Measurements from ENCODE around the gene COA1. TPM values are rescaled to one million over a fixed set of nuclear protein-coding genes. Genes with fewer than 3 reads are reported as not detected.

Gene COA1
- total and polyA plus RNA-seq, 9 of the 15 experiments (the other 6 are each of a cell fraction or from before 2014, with no cell fraction given): 98.9 to 463 (median 181) TPM

- peak in 2 of 3 experiments; percentile 48 to 68 for TF ChIP-seq YY1 (IDR thresholded peaks at IDR 0.05; ENCODE audit: borderline replicate concordance in 1 of 3, control insufficient read depth in 1 of 3, extremely low read depth in 1 of 3, insufficient read depth in 3 of 3, insufficient read length in 1 of 3, insufficient replicate concordance in 2 of 3, low read depth in 1 of 3, low read length in 2 of 3)
- TF ChIP-seq CAMTA2 (CRISPR knock-in tag; conservative IDR thresholded peaks at IDR 0.05): no peak
- TF ChIP-seq, protein P1, sequence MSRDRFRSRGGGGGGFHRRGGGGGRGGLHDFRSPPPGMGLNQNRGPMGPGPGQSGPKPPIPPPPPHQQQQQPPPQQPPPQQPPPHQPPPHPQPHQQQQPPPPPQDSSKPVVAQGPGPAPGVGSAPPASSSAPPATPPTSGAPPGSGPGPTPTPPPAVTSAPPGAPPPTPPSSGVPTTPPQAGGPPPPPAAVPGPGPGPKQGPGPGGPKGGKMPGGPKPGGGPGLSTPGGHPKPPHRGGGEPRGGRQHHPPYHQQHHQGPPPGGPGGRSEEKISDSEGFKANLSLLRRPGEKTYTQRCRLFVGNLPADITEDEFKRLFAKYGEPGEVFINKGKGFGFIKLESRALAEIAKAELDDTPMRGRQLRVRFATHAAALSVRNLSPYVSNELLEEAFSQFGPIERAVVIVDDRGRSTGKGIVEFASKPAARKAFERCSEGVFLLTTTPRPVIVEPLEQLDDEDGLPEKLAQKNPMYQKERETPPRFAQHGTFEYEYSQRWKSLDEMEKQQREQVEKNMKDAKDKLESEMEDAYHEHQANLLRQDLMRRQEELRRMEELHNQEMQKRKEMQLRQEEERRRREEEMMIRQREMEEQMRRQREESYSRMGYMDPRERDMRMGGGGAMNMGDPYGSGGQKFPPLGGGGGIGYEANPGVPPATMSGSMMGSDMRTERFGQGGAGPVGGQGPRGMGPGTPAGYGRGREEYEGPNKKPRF (IDR thresholded peaks at IDR 0.05; ENCODE audit: low read depth, low read length): no peak
- no peak for TF ChIP-seq BRD4 (IDR thresholded peaks at IDR 0.05)
- no peak for TF ChIP-seq ZC3H4 (CRISPR knock-in tag; IDR thresholded peaks at IDR 0.05; ENCODE audit: borderline replicate concordance)
- no peak for TF ChIP-seq SRSF7 (optimal IDR thresholded peaks at IDR 0.05; ENCODE audit: low read depth, low read length)
- TF ChIP-seq EHMT2 (IDR thresholded peaks at IDR 0.05): no peak
- TF ChIP-seq TCF7 (IDR thresholded peaks at IDR 0.05; ENCODE audit: borderline replicate concordance): no peak; the same call in 1 of the 2 replicates
- TF ChIP-seq RBM17 (IDR thresholded peaks at IDR 0.05; ENCODE audit: borderline replicate concordance, low read depth, low read length): no peak
- peak in 1 of 2 experiments; percentile 85; a peak in 2 of 4 replicates for TF ChIP-seq ZNF639 (CRISPR knock-in tag; conservative IDR thresholded peaks at IDR 0.05 in 1 of 2, IDR thresholded peaks at IDR 0.05 in 1 of 2)
- TF ChIP-seq, protein P2, sequence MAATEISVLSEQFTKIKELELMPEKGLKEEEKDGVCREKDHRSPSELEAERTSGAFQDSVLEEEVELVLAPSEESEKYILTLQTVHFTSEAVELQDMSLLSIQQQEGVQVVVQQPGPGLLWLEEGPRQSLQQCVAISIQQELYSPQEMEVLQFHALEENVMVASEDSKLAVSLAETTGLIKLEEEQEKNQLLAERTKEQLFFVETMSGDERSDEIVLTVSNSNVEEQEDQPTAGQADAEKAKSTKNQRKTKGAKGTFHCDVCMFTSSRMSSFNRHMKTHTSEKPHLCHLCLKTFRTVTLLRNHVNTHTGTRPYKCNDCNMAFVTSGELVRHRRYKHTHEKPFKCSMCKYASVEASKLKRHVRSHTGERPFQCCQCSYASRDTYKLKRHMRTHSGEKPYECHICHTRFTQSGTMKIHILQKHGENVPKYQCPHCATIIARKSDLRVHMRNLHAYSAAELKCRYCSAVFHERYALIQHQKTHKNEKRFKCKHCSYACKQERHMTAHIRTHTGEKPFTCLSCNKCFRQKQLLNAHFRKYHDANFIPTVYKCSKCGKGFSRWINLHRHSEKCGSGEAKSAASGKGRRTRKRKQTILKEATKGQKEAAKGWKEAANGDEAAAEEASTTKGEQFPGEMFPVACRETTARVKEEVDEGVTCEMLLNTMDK (IDR thresholded peaks at IDR 0.05; ENCODE audit: borderline replicate concordance, insufficient read depth, low read depth, low read length, poor library complexity, severe bottlenecking): no peak
- TF ChIP-seq MNT (conservative IDR thresholded peaks at IDR 0.05): peak; percentile 68 to 91
- no peak for TF ChIP-seq HNRNPUL1 (IDR thresholded peaks at IDR 0.05; ENCODE audit: low read length)
- peak in 1 of 2 experiments; percentile 48; a peak in 1 of 4 replicates for TF ChIP-seq TRIM24 (IDR thresholded peaks at IDR 0.05)
- TF ChIP-seq PHB2 (IDR thresholded peaks at IDR 0.05; ENCODE audit: low read depth): no peak
- no peak for TF ChIP-seq RNF219 (CRISPR knock-in tag; IDR thresholded peaks at IDR 0.05)
- peak; percentile 80; the same call in 1 of the 2 replicates for TF ChIP-seq CC2D1A (IDR thresholded peaks at IDR 0.05)
Observed at GRCh38 chr7:43729214-43729923, at the start of gene COA1 (continued).
